Erythroblast (primary cell): Measurements from ENCODE around the gene KCNA1.

Experiments
- GATA1 ChIP-seq: IDR thresholded peaks from 2 replicates; pipeline ENCODE4 v1.6.1; 2011; ENCODE audit warnings: low read depth, mild to moderate bottlenecking, control low read depth, low read length, moderate library complexity
- POLR2A ChIP-seq: IDR thresholded peaks from 2 replicates; pipeline ENCODE4 v1.6.1; 2011; ENCODE audit warnings: mild to moderate bottlenecking, low read length

DNA sequence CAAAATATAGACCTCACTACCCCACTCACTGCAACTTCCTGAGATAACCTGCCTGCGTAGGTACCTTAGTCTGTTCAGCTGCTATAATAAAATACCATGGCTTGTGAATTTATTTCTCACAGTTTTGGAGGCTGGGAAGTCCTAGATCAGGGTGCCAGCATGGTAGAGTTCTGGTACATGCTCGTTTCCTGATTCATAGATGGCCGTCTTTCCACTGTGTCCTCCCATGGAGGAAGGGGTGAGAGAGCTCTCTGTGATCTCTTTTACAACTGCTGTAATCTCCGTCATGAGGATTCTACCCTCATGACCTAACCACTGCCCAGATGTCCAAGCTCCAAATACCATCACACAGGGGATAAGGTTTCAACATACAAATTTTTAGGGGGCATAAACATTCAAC, 49.7 kb downstream of the KCNA1 start:
- TF ChIP-seq POLR2A, result no peak
- no peak for TF ChIP-seq GATA1
